ENCODE results near the gene PPP6R3.

PPP6R3 gene

DNA sequence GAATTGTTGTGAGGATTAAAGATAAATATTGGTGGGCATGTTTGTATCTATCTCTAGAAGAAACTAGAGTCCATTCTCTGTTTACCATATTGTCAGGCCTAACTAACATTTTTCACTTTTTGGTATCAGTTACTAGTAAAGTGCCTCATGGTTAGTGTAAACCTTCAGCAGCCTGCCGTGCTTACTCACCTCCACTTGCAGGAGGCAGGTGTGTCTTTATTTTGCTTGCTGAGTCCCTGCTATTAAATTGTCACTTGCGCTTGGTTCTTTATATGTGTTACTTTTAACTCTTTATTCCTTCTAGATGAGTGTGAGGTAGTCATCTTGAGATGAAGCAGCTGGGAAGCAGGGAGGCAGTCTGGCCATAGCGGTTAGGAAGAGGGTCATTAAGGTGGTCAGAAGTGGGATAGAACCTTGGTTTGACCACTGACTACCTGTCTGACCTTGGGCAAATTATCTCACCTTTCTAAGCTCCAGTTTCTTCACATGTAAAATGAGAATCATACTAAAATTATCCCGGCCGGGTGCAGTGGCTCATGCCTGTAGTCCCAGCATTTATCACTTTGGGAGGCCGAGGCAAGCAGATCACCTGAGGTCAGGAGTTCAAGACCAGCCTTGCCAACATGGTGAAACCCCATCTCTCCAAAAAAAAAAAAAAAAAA lies 21.2 kb downstream of the PPP6R3 start:
- in situ Hi-C loops (cut with MboI; ENCODE audit: low sequenced_read_pairs): no loop called here

GRCh38 chr11:68488623-68489022 lies 28.1 kb downstream of the PPP6R3 start:
- in situ Hi-C loops (cut with MboI; ENCODE audit: low sequenced_read_pairs): no loop called here

DNA sequence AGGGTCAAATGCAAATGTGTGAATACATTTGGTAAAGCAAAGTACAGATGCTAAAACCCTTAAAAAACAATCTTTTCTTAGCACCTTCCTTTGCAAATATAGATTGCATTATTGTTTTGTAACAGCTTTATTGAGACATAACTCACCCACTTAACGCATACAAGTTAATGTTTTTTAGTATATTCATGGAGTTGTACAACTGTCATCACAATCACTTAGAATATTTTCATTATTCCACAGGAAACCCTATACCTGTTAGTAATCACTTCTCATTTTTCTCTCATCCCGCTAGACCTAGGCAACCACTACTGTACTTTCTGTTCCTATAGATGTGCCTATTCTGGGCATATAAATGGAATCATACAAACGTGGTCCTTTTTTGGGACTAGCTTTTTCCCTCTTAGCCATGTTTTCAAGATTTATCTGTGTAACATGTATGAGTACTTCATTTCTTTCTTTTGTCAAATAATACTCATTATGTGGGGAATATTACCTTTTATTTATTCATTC lies 34.7 kb downstream of the PPP6R3 start:
- in situ Hi-C loops (cut with MboI; ENCODE audit: low sequenced_read_pairs): no loop called here

GRCh38 chr11:68495872-68496271 lies 35.3 kb downstream of the PPP6R3 start:
- in situ Hi-C loops (cut with MboI; ENCODE audit: low sequenced_read_pairs): no loop called here

DNA sequence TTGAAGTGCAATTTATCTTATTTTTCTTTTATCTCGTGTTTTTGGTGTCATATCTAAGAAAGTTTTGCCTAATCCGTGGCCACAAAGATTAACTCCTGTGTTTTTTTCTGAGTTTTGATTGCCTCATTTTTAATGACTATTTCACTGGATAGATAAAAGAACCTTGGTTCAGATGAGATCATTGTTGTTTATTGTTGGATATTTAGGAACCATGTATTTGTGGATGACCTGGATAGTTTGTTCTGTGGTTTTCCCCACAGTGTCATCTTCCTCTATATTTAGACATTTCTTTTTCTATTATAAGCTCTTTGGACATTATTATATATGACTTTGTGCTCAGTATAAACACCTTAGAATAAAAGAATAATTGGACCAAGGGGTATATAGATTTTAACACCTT lies 37.2 kb downstream of the PPP6R3 start:
- in situ Hi-C loops (cut with MboI; ENCODE audit: low sequenced_read_pairs): no loop called here

DNA sequence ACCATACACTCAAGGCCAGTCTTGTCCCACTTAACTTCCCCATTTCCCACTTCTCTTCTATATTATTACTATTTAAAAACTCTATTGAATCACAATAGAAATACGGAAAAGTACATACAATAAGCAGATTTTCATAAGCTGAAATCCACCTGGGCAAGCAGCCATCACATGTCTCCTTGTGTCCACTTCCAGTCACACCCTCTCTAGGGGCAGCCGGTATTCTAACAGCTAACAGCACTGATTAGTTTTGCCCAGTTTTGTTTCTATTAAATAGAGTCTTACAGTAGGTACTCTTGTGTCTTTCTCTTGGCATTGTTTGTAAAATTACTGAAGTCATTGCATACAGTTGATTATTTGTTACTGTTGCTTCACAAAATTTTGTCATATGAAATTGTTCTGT lies 37.8 kb downstream of the PPP6R3 start:
- in situ Hi-C loops (cut with MboI; ENCODE audit: low sequenced_read_pairs): no loop called here

- in situ Hi-C loops (cut with MboI; ENCODE audit: low sequenced_read_pairs): no loop called here
Observed at GRCh38 chr11:68498903-68499883, 38.6 kb downstream of the PPP6R3 start.

GRCh38 chr11:68500206-68500605 lies 39.7 kb downstream of the PPP6R3 start:
- in situ Hi-C loops (cut with MboI; ENCODE audit: low sequenced_read_pairs): no loop called here

- in situ Hi-C loops (cut with MboI; ENCODE audit: low sequenced_read_pairs): no loop called here
Observed at GRCh38 chr11:68501813-68502212, 41.3 kb downstream of the PPP6R3 start.

DNA sequence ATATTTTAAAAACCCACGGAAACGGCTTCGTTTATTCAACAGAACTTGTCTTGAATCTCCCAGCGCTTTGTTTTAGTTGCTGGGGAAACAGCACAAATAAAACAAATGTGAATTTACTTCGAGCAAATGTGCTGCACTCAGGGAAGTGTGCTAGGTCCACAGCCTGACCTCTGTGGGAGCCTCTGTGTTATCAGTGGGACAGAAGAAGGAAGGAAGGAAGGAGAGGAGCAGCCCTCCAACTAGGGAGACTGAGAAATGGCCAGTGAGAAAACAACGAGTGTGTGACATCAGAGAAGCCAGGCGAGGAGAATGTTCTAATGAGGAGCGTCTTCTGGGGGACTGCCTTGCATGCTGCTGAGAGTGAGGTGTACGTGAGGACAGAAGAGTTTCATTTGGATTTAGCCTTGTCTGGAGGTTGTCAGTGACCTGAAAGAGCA lies 42.7 kb downstream of the PPP6R3 start:
- in situ Hi-C loops (cut with MboI; ENCODE audit: low sequenced_read_pairs): no loop called here

DNA sequence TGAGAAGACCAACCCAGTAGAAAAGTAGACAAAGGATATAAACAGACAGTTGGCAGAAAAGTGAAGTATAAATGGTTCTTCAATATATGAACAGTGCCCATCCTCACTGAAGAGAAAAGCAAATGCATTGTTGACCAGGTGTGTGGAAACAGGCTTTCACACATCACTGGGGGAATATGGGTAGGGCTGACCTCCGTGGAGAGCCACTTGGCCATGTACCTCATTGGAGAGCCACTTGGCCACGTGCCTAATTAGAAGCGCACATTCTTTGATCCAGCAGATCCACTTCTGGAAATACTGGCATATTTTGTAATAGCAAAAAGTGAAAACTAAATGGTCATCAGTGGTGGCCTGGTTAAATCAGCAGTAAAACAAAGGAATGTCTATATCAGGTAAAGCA lies 43.2 kb downstream of the PPP6R3 start:
- in situ Hi-C loops (cut with MboI; ENCODE audit: low sequenced_read_pairs): no loop called here

- in situ Hi-C loops (cut with MboI; ENCODE audit: low sequenced_read_pairs): no loop called here
Observed at GRCh38 chr11:68504432-68505066, 44.0 kb downstream of the PPP6R3 start.

GRCh38 chr11:68505596-68505995 lies 45.0 kb downstream of the PPP6R3 start:
- in situ Hi-C loops (cut with MboI; ENCODE audit: low sequenced_read_pairs): no loop called here

DNA sequence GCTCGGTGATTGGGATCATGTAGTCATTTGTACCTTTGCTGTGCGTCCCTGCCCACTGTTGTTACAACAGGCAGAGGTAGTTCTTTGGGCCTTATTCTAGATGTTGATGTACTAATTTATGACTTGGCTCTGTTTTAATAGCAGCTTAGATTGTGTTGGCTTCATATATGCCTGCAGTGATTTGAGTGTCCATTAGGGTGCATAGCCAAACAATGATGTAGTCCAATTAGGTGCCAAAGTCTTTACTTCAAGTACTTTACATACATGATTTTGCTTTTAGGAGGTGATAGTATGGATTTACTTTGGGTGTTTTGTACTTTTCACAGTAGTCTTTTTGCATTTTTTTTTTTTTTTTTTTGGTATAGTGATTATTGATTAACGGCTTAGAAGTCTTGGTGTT lies 46.4 kb downstream of the PPP6R3 start:
- in situ Hi-C loops (cut with MboI; ENCODE audit: low sequenced_read_pairs): no loop called here

DNA sequence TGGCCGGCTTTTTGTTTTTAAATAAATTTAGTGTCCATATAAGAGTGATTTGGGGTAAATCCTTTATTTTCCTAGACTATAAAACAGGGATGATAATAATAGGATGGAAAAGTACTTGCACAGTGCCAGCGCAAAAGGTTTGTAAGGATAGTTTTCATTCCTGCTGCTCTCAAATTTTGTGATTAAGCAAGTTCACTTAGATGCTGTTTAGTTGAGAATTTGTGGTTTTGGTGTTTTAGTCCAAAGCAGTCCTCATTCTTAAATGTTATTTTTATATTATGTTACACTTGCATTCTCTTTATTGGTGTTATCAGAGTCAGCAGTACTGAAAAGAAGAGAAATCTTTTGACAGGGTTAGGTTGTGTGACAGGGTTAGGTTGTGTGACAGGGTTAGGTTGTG lies 47.9 kb downstream of the PPP6R3 start:
- in situ Hi-C loops (cut with MboI; ENCODE audit: low sequenced_read_pairs): no loop called here

DNA sequence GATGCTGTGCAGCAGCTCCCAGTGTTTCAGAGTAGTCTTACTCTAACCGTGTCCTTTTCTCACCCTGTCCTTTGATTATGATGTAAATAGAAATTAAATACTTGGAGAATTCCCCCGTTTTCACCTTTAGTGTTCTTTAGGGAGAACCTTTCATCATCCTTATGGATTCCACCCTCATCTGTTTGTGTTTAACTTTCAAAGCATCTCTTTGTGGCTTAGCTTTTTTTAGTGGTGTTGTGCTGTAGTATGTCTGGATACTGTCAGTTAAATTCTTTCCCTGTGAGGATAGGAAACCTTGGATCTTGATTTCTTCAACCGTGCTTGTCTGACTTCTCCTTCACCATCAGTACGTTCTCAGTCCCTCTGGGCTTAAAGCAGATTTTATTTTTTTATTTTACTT lies 48.5 kb downstream of the PPP6R3 start:
- in situ Hi-C loops (cut with MboI; ENCODE audit: low sequenced_read_pairs): no loop called here

GRCh38 chr11:68513930-68514487 lies 53.5 kb downstream of the PPP6R3 start:
- in situ Hi-C loops (cut with MboI; ENCODE audit: low sequenced_read_pairs): no loop called here

- in situ Hi-C loops (cut with MboI; ENCODE audit: low sequenced_read_pairs): no loop called here
Observed at GRCh38 chr11:68517121-68517741, 56.7 kb downstream of the PPP6R3 start.

DNA sequence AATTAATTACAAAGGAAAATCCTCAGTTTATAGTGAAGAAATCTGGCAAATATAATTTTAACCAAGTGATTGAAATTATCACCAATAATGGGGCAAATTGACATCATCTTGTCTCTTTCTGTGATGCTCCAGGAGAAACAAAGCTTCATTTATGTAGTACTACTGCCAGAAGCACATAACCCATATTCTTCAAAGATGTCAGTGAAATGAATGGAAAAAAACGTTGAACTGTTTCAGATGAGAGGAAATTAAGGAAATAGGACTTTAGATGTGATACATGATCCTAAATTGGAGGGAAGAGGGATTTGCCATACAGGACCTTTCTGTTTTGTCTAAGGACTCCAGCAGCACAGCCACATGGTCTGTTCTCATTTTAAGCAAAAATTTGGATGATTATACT lies 57.6 kb downstream of the PPP6R3 start:
- in situ Hi-C loops (cut with MboI; ENCODE audit: low sequenced_read_pairs): no loop called here

DNA sequence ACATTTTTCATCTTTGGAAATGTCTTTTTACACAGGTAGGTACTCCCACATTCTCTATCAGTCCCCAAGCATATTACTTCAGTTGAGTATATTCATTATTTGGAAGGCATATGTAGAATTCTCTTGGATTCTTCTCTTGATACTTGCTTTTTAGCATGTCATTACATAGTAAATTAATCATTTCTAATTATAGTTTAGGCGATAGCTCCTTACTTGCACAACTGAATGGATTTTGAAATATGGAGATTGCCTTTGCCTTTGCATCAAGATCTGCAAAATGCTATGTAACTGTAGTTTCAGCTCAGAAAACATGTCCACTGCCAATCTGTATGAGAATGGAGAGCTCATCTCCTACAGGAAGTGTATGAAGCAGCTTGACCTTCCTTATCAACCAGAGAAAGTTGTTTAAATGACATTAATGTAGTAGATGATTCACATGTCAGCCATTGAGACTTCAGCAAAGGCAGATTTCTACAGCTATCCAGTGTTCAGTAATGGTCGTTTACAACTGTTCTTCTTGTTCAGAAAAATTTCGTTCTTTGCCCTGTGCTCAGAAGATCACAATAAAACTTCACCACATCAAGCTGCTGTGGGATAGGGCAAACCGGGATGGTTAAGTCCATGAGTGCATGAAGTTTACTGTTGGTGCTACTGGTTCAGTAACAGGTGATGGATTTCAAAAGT lies 61.6 kb downstream of the PPP6R3 start:
- in situ Hi-C loops (cut with MboI; ENCODE audit: low sequenced_read_pairs): no loop called here

All from HL-60/S4 treated with retinoic acid at 250 ng/mL for 4 days and 3 days (cell line).